Embryonic facial prominence (tissue), 1 donor: ENCODE measurements around the gene CGRRF1.

Source experiments
- DNase-seq: peaks from one replicate; pipeline ENCODE4 v3.0.0-alpha.2; 2016; ENCODE audit errors: extremely low spot score

Gene CGRRF1

DNA sequence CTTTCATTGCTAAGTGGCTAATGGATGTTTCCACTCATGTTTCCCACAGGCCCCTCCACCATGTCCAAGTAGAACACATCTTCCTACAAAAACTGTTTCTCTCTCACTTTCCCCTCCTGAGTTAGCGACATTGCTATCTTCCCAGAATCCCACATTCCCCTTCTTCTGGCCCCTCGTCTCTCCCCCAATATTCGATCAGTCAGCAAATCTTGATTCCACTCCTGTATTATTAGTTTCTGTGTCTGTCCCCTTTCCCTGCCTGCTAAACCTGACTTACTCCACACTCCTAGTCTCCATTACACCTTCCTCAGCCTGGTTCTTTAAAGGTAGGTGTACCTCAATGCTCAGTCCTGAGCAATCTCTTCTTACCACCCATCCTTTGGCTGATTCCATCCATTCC is 37.9 kb downstream of the CGRRF1 start:
- DNase-seq: no peak

DNA sequence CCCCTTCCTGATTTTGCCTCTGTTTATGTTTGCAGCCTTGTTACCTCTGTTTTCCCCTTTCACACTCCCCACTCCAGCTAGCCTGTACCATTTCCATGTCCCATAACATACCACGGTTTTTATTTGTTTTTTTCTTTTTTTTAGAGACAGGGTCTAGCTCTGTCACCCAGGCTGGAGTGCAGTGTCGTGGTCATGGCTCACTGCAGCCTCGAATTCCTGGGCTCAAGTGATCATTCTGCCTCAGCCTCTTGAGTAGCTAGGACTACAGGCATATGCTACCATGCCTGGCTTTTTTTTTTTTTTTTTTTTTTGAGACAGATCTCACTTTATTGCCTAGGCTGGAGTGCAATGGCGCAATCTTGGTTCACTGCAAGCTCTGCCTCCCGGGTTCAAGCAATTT is 38.8 kb downstream of the CGRRF1 start:
- DNase-seq: no peak

DNA sequence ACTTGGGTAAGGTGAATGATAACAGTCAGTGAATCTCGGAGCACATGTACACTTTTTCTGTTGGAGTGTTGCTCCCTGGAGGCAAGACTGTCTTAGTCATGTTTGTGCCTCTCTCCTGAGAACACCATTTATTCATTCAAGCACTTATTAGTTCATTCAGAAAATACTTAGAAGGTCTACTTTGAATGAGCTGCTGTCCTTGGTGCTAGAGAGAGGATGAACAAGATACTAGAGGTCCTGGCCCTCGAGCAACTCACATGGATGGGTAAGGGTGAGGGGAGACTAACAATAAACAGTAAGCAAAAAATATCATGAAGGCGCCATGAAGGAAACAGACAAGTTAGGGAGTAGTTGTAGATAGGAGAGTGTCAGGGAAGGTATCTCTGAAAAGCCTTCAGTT is 40.2 kb downstream of the CGRRF1 start:
- no peak for DNase-seq

DNA sequence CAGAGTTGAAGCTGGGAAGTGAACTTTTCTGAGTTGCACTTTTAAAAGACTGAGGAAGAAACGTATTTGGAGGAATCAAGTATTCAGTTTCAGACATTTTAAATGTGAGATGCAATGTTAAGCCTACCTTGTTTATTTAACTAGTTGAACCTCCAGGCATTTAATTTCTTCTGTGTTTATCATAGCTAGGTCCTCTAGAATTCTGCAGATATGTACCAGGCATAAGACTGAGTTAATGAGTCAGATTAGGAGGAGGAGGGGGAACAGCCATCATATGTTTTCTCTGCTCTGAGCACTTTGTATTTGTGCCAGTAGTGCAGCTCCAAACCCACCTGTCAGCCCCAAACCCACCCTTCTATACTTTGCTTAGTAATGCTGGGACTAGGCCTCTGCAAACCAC is 40.8 kb downstream of the CGRRF1 start:
- no peak for DNase-seq

DNA sequence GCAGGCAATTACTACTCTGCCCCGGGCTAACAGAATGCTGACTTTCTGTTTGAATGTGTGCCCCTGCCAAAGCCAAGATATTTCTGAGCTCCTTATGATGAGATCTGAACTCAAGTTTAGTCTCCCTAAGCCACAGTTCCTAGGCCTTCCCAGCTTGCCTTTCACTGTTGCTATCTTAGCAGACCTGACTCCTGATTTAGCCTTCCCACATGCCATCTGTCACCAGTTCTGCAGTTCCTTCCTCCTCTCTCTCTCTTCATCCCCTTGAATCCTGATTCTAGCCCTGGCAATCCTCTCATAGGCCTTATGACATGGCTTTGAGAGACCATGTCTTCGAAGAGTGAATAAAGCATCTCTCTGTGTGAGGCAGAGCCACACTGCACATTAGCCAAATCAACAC is 44.7 kb downstream of the CGRRF1 start:
- no peak for DNase-seq

DNA sequence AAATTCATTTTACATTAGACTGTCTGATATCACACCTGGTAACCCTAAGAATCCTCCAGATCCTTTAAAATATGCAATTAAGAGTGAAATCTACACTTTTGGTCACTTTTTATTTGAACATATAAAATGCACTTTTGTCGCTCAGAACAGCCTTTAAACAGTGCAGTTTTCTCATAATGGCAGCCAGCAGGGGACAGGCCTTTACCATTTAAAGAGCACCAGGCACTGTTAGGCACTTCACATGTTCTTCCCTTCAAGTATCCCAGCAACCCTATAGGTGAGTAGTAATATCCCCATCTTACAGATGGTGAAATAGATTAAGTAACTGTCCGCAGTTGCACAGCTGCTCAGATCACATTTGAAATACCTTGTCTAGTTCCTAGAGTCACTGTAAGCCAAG is 45.9 kb downstream of the CGRRF1 start:
- no peak for DNase-seq

DNA sequence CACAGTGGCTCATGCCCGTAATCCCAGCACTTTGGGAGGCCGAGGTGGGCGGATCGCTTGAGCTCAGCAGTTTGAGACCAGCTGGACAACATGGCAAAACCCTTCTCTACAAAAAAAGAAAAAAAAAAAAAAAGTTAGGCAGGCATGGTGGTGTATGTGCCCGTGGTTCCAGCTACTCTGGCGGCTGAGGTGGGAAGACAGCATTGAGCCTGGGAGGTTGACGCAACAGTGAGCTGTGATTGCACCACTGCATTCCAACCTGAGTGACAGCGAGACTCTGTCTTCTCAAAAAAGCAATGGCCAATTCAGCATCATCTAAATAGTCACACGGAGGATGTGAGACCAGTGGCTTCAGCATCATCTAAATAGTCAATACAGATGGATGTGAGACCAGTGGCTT is 46.8 kb downstream of the CGRRF1 start:
- DNase-seq: no peak

DNA sequence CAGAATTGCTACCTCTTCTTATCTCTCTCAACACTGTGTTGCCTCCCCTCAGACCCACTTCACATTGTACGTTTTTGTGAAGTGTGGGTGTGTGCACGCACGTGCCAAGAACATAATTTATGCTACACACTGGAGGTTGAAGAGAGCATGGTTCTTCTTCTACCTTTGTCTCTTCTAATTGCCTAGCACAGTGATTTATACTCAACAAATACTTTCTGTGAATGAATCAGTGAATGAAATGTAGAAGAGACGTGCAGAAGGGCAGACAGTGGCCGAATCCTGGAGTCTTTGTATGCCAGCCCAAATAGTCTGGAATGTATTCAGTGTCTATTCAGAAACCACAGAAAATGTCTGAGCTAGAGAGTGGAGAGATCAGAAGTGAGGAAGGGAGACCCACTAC is 52.6 kb downstream of the CGRRF1 start:
- no peak for DNase-seq

DNA sequence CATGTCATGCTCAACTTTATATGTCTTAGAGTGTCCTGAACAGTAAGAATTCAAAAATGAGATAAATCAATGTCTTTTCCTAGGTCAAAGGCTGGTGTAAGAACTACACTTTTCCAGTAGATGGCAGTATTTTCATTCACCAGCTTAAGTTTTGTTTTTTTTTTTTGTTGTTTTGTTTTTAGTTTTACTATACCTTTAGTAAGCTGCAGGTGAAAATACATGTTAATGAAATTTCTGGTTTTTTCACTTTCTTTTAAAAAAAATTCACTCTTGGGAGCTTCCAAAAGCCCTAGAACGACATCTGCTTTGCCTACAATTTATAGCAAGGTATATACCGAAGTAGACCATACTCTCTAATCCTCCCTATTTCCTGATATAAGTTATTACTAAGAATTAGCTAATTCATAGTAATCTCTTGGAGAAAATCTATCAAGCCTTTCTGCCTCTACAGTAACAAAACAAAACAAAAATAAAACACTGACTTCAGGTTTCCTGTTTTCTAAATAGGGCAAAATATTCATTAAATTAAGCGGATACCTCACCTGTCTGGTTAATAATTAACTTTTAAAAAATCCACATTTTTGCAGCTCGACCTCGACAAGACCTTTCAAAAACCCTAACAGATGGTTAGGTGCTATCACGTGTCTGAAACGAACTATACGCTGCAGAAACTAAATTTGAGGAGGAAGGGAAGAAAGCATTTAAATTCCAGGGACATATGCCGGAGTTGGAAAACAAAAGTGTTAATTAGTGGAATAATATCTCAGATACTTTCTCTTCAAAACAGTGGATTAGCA is 54.6 kb downstream of the CGRRF1 start:
- peak; percentile 22 for DNase-seq

DNA sequence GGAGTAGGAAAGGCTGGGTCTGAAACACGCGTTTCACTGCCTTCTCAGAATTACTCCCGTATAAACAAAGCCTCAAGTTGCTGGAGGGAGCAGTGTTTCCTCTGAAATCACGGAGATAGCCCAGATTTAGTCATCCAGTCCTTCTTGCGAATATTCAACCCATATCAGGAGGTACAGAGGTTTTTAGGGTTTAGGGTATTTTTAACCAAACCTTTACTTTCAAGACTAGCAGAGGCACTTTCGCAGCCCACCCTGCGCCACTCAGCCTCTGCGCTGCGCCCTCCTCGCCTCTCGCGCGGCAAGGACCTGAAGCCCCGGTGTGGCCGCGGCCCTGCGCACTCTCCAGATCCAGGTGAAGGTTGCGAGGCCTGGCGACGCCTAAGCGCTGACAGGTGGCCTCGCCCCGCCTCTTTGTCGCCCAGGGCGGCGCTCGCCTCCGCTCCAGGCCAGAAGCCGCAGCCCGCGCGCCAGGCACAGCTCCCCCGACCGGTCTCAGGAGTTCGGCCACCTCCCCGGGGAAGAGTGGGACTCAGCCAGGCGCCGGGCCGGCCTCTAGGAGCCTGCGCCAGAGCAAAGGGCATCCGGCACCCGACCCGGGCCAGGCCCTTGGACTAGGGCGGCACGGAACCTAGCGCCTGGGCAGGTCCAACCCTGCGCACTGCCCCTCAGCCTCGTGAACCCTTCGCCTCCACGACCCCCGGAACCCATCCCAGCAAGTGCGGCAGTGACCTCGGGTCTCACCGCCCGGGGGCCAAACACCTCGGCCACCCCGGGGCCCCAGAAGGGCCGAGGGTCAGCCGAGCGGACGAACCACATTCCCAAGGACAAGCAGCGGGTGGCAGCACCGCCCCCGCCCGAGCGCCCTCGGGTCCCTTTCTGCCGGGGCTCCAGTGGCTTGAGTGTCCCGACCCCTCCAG is 55.4 kb downstream of the CGRRF1 start:
- DNase-seq: peak; percentile 57

DNA sequence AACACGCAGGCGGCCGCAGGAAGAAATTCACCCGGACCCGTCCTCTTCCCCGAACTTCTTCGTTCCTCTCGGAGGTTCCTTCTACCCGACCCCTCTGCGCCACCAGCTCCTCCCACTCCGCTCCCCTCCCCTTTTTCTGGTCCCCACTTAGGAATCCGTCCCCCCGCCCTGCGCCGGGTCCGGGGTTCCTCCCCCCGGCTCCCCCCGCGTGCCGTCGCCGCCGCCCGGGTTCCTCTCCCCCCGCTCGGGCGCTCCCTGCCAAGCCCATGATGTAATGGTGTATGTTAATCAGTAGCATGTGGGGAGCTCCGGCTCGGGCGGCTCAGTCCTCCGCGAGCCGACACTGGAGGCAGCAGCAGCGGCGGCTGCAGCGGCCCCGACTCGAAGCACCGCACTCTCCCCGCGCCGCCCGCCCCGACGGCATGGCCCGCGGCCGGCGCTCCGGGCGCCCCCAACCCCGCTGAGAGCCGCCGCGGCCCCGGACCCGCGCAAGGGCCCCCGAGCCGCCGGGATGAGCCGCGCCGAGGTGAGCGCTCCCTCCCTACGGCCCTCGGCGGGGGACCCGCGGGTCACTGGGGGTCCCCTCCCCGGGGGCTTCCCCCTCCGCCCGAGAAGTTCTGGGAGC is 56.2 kb downstream of the CGRRF1 start:
- peak; percentile 92 for DNase-seq

DNA sequence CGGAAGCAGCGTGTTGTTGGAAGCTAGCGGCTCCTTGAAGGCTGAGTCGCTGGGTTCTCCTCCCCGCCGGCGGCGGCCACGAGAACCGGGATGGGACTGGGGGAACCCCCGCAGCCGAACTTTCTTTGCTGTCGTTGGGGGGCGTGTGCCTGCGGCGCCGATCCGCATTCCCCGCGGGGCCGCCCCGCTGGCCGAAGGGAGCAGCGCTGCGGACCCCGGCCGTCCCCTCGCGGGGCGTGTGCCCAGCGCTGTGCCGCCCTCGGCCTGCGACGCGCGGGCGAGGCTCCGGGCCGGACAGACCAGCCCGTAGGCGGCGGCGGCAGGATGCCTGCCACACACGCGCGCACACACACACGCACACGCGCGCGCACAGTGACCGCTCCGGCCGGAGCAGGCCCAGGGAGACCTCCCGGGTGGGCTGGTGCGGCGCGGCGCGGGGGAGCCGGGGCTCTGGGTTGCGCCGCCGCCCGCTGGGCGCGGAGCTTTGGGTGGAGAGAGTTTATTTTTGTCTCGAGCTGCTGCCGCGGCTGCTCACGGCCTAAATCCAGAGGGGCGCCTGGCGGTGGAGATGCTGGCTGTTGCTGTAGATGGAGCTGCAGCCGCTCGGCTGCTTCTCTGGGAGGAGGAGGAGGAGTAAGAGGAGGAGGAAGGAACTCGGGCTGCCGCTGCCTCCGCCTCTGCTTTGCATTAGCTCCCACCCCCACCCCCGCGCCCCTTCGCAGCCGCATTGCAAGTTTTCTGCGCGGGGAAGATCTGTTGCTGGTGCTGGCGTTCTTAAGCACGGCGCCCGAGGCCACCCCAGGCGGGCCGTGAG is 56.9 kb downstream of the CGRRF1 start, which contains the start of gene SAMD4A:
TSS of gene SAMD4A (plus strand) at position 719 of the 814 bp plus-strand sequence. CDS start 789 bp downstream, outside the sequence.
- DNase-seq: peak; percentile 89

DNA sequence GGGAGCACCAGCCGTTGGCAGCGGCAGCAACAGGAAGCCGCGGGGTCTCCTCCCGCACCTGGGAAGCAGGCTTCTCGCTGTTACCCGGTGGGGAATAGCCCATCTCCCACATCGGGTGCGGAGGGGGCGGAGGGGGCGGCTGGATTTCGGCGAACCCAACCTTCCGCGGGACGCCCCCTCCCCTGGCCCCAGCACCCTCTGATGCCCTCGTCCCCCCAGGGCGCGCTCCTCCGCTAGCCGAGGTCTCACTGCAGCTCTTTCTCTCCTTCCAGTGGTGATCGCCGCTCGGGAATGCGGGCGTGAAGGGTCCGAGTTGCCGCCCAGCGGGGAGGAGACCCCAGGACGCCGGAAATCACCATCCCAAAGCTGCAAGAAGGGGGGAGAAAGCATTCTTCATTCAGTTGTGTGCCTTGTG is 57.5 kb downstream of the CGRRF1 start:
- no peak for DNase-seq

DNA sequence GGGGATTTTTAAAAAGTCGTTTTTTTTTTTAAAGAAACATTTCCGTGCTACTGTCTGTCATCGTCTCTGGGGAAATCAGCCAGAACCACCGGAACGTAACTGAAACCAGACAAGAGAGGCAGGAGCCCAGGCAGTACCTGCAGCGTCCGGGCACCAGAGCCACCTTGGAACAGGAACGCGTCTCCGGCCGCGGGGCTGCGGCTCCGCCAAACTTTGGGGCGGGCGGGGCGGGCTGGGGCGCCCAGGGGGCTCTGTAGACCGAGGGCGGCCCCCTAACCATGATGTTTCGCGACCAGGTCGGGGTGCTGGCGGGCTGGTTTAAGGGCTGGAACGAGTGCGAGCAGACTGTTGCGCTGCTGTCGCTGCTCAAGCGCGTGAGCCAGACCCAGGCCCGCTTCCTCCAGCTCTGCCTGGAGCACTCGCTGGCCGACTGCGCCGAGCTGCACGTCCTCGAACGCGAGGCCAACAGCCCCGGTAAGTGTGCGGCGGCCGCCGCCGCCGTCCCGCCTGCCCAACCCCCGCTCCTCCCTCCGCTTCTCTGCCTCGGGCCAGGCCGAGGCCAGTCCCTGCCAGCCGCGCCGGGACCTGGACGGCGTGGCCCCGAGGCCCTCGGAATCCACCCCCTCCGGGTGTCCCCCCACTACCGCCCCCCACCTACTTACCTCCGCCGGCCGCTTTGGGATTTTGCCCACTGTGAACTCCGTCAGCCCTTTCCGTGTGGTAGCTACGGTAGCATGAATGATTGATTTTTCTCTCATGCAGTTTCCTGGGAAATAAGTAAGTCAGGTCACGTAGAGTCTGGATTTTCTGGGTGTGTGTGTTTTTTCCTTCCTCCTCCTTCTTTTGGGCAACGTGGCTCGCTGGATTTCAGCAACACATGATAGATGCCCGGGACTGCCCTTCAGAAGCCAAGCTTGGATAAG is 58.2 kb downstream of the CGRRF1 start:
- peak; percentile 73 for DNase-seq

DNA sequence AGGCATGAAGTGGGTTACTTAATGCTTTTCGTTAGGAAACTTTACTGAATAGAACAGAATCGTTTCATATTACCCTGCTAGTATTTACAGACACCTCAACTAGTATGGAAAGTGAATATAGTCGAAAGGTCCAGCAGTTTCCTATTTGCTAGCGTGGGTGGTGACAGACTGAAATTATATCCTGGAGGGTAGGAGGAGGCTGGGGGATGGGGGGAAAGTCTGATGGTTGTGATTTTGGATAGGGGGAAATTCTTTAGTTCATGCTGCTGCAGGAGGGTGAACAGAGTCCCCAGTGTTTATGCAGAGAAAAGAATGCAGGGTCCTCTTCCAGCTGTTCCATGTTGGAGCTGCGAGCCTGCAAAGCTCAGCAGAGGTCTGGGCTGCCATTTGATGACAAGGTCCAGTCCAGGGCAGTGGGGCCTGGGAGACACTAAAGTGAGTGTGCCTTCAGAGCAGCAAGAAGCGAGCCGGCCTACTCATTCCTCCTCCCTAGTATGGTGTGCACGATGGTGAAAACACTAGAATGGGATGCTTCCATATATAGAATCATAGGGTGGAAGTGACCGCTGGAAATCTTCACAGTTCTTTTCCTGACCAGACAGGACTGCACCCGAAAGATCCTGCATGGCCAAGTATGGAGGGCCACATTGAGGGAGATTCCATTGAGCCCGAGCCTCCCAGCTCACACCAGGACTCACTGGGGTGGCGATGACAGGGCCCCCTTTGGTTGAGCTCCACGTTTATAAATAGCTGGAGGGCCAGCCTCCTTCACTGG is 59.3 kb downstream of the CGRRF1 start:
- DNase-seq: peak; percentile 53

DNA sequence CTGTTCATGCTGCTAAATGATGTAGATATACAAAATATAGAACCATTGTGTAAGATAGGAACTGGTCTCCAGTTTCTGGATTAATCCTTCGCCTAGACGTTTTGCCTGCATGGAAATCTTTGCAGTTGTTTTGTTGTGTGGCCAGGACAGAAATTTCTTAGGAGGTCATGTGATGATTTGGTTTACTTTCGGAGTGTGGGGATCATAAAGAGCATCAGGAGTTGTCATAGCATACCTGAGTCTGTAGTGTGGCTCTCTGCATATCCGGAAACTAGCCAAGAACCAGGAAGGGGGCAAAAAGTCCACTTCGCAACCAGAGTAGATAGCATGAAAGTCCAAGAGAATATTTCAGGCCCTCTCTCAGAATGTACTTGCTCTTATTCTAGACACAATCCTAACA is 60.3 kb downstream of the CGRRF1 start:
- DNase-seq: no peak

DNA sequence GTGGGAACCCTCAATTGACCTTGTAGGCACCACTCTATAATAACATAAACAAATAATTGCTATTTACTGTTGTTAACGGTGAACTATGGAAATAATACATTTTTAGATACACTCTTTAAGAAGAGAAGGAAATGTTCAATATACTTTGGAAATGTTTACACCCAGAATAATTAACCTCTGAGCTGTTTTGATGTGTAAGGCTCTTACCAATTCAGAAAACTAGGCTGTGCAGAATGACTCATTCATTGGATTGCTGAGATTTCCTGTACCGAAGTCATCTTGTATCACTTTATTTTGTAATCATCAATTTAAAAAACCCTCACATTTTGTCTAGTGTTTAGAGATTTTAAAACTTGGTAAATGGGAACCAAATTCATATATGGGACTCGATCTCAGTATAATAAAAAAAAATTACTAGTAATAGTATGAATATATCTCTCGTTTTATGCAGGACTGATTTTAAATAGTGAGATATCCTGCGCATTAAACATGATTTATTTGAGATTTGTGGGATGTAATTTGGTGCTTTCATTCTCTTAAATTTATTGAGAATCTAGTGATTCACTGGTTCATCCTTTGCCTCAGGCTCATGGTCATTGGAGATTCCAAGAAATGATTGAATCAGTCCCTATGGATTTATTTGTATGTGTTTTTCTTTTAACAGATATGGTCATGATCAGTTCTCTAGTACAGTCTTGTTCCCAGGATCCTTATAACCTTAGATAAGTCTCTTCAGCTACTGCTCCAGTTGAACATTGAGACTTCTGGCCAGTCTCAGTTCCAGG is 61.1 kb downstream of the CGRRF1 start:
- no peak for DNase-seq

DNA sequence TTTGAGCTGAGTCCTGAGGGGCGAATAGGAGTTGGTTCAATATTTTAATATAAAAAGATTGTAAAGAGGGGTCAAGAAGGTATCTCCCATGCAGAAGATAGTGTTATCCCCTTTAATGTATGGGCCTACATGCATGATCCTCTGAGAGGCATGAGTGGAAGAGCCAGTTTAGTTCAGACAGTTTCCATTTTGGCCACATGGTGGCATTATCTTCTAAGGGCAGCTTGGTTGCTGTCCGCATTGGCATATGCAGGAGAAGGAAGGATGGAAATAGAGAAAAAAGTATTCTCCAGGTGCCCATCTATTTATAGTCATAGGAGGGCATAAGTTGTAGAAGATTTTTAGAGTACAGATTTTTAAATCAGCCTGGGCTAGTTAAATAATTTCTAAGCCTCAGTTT is 62.6 kb downstream of the CGRRF1 start:
- no peak for DNase-seq

DNA sequence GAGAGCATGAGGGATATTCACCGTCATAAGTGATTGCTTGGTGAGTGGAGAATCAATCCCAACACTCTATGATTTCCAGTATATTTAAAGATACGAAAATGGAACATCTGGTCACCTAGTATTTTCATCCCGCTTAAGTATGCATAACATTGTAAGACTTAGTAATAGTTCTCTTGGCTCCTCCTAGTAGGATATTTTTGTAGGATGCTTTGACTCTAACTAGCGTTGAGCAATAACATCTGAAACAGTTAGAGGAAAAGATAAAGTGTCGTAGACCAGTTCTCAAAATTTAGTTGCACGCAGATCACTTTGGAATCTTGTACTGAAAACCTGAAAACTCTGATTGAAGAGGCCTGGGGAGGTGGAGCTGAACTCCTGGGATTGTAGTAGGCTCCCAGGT is 64.8 kb downstream of the CGRRF1 start:
- DNase-seq: no peak
